NCI-H446 (cell line): Measurements from ENCODE around the gene SOX3.

Experiments used
- DNase-seq, 2 experiments: peaks; one replicate each; lab custom pipeline; 2025; lab: John Stamatoyannopoulos, UW

Gene SOX3

GRCh38 chrX:140504371-140505324 is at the start of gene SOX3:
SOX3 (minus strand) TSS chrX:140505069; CDS start chrX:140505060, 9 bp downstream.
- no peak for DNase-seq

GRCh38 chrX:140548985-140549384 is 44.1 kb upstream of the SOX3 start:
- no peak for DNase-seq

GRCh38 chrX:140526171-140526570 is 21.3 kb upstream of the SOX3 start:
- no peak for DNase-seq

- DNase-seq = no peak
Observed at GRCh38 chrX:140525448-140525847, 20.6 kb upstream of the SOX3 start.

- DNase-seq = no peak
Observed at GRCh38 chrX:140524556-140524955, 19.7 kb upstream of the SOX3 start.

GRCh38 chrX:140521393-140521792 is 16.5 kb upstream of the SOX3 start:
- DNase-seq = no peak

- no peak for DNase-seq
Observed at GRCh38 chrX:140514554-140514953, 9.7 kb upstream of the SOX3 start.

GRCh38 chrX:140510895-140511295 is 6.0 kb upstream of the SOX3 start:
- no peak for DNase-seq

- no peak for DNase-seq
Observed at GRCh38 chrX:140510306-140510676, 5.4 kb upstream of the SOX3 start.

GRCh38 chrX:140509468-140510305 is 4.8 kb upstream of the SOX3 start:
- no peak for DNase-seq

- DNase-seq = no peak
Observed at GRCh38 chrX:140508958-140509357, 4.1 kb upstream of the SOX3 start.

- DNase-seq = no peak
Observed at GRCh38 chrX:140507982-140508305, 3.1 kb upstream of the SOX3 start.

GRCh38 chrX:140507223-140507981 is 2.5 kb upstream of the SOX3 start:
- DNase-seq = no peak

- DNase-seq = peak in 1 of 2 experiments; percentile 1
Observed at GRCh38 chrX:140505421-140506337, 810 bp upstream of the SOX3 start.

- no peak for DNase-seq
Observed at GRCh38 chrX:140503714-140504351, 1.0 kb downstream of the SOX3 start.

- no peak for DNase-seq
Observed at GRCh38 chrX:140503238-140503601, 1.6 kb downstream of the SOX3 start.

GRCh38 chrX:140502491-140503237 is 2.2 kb downstream of the SOX3 start:
- DNase-seq = no peak

GRCh38 chrX:140501940-140502468 is 2.9 kb downstream of the SOX3 start:
- no peak for DNase-seq

GRCh38 chrX:140501321-140501720 is 3.5 kb downstream of the SOX3 start:
- no peak for DNase-seq

GRCh38 chrX:140500441-140500840 is 4.4 kb downstream of the SOX3 start:
- no peak for DNase-seq
